Activated CD8-positive, alpha-beta memory T cell treated with anti-CD3 and anti-CD28 coated beads, Interleukin-2, amount 50 U/mL, for 1 hour (primary cell): ENCODE data around the gene LIMK2.
"Not testable (repeated sequence)": the region's sequence is repeated elsewhere in the genome, so short reads cannot be mapped to it uniquely, and the experiment has no call there.

Experiments
- DNase-seq: peaks from one replicate; pipeline ENCODE4 v3.0.0-alpha.2; 2020; ENCODE audit errors: extremely low read depth

Gene LIMK2

GRCh38 chr22:31211482-31211861, 626 bp upstream of the LIMK2 start:
- DNase-seq = no peak

DNA sequence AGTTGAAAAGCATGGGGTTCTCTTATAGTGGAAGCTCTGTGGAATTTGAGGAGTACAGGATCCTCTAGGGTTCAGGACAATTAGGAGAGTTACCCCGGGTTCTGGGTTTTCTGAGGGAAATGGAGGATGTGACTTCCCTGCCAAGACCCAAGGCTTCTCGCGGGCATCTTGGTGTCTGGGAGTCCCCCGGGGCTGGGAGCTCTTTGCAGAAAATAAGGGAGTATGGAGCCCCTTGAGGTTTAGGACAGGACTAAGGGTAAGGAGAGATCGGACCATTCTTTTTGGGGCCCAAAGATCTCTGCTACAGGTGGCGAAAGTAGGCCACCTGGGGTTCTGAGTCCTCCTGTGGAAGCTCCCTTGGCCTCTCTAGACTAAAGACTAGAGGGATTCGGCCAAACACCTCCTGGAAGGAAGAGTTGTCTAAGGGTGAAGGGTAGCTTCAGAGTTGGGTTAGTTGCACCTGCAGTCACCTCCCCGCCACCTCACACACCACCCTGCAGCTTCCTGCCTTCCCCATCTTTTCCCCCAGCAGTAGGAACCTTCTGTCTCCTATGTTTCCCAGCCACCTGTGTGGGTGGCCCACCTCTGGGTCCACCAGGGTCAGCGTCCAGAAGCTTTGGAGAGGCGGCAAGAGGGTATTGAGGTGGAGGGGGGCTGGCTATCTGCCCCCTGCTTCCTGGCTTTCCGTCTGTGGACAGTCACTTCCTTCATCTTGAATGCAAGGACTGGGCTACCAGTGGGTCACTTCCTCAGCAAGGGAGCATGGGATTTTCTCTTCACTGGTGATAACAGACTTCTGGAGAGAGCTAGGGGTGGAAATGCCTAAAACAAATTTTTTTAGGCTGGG, 908 bp downstream of the LIMK2 start:
- no peak for DNase-seq

- no peak for DNase-seq
Measured at GRCh38 chr22:31215018-31215535, 3.0 kb downstream of the LIMK2 start.

GRCh38 chr22:31218565-31219262, 6.6 kb downstream of the LIMK2 start:
- no peak for DNase-seq

DNA sequence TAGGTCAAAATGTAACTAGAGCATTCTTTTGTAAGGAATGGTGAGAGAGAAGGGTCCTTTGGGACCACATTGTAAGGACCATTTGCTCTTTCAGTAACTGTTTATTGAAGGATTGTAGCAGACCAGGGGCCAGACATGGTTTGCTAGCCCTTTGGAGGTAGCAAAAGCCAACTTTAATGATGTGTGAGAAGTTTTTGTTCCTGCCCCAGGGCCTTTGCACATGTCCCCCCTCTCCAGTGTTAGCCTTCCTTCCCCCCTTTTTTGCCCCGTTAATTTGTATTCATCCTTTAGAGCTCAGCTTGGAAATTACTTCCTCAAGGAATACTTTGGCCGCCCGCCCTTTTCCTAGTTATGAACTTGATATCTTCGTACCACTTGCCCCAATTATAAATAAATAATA, 9.0 kb downstream of the LIMK2 start:
- no peak for DNase-seq

GRCh38 chr22:31222736-31223135, 10.6 kb downstream of the LIMK2 start:
- DNase-seq = no peak

GRCh38 chr22:31223786-31224191, 11.7 kb downstream of the LIMK2 start:
- no peak for DNase-seq

DNA sequence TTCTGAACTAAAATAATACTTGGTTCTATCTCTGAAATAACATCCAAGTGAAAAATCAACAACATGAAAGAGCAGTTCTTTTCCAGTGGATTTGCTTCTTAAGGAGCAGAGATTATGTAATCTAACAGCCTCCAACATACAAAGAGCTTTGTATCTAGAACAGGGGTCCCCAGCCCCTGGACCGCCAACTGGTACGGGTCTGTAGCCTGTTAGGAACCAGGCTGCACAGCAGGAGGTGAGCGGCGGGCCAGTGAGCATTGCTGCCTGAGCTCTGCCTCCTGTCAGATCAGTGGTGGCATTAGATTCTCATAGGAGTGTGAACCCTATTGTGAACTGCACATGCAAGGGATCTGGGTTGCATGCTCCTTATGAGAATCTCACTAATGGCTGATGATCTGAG, 12.6 kb downstream of the LIMK2 start:
- not testable (repeated sequence) for DNase-seq

- DNase-seq = no peak
Measured at GRCh38 chr22:31227186-31227585, 15.1 kb downstream of the LIMK2 start.

DNA sequence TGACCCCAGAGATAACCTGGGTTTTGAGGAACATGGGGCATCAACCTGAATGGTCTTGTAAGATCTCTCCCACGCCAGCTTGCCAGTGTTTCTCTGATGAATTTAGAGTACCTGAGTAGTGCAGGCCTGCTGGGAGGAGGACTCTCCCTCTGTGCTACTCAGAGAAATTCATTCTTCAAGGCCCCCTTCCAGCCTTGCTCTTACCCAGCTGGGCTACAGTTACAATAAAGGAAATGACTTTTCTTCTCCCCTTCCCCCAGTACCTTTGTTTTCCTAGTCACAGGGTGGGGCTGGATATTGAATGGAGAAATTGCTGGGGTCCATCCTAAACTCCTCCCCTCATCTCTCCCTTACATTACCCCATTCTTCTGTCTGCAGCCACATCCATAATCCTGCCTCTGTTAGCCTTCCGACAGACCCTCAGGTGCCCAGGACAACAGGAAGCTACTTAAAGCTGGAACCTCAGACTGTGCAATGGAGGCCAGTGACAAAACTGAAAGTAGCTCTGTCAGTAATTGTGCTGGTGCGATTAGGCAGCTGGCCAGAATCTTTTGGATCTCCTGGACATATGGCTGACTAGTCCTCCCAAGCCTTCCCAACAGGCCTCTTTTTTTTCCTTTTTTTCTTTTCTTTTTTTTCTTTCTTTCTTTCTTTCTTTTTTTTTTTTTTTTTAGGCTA, 17.4 kb downstream of the LIMK2 start:
- no peak for DNase-seq

- no peak for DNase-seq
Measured at GRCh38 chr22:31230155-31230870, 18.2 kb downstream of the LIMK2 start.

- DNase-seq = peak; percentile 9
Measured at GRCh38 chr22:31230871-31231621, 18.9 kb downstream of the LIMK2 start.

DNA sequence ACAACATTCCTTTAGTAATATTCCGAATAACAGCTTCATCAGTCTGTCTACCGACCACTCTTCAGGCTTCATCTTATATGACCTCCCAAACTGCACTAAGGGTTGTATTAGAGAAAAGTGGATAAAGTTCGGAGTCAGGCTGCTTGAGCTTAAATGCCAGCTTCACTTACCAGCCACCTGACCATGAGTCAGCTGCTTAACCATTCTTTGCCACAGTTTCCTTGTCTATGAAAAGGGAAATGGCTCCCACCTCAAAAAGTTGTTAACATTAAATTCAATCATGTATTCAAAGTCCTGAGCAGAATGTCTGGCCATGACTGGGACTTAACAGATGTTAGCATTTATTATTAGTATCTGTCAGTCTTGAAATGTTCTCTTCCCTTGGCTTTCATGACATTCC, 20.9 kb downstream of the LIMK2 start:
- no peak for DNase-seq

GRCh38 chr22:31235081-31235480, 23.0 kb downstream of the LIMK2 start:
- DNase-seq = no peak

GRCh38 chr22:31236044-31236443, 23.9 kb downstream of the LIMK2 start:
- DNase-seq = not testable (repeated sequence)

DNA sequence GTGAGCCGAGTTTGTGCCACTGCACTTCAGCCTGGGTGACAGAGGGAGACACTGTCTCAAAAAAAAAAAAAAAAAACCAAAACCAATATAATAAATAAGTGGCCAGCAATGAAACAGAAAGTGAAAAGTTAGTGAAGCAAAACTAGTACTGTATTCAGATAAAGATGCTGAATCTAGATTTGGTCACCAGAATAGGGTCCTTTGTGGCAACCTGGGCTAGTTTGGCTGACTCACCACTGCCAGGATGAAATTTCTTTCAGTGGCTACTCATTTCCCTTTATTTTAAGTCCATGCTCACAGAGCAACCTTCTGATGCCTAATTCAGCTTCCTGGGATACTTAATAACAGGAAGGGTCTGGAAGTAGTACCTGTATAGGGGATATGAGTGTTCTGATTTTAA, 26.0 kb downstream of the LIMK2 start:
- no peak for DNase-seq

DNA sequence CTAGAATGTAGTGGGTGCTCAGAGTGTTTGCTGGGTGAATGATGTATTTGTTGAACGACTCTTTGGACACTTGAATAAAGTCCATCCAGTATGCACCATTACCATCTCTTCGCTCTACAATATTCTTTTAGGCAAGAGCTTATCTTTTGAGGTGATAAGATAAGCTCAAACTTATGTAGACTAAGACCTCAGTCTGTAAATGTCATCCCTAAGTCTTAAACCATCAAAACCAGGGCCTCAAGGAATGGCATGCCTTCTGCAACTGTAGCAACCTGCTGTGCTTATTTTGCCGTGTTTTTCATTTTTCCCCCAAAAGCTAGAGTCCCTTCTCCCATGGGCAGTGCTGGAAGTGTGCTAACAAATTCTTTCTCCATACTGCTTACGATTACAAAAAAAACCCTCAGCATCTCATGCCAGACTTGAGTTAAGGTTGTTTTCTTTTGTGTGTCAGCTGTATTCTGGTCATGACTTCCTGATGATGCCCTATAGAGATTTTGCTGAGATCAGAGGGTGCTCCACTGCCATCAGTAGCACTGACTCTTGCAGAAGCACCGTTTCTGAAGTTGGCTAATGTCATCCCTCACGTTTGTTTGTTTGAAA, 27.8 kb downstream of the LIMK2 start:
- no peak for DNase-seq

DNA sequence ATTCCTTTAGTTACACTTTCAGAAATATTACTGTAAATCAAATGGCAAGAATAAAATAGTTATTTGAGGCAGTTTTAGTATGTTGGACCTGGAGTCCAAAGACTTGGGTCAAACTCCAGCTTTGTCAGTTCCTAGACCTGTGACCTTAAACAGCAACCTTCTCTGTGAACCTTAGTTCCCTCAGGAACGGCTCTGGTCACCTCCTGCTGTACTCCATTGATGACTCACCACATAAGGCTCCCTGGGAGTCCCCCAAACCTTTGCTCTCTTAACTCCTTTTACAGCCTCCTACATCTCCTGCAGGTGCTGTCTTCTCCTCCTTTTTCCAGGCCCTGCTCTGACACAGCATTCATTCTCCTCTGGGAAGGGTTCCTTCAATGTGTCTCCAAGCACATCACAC, 29.1 kb downstream of the LIMK2 start:
- DNase-seq = no peak

GRCh38 chr22:31241936-31242335, 29.8 kb downstream of the LIMK2 start:
- no peak for DNase-seq

DNA sequence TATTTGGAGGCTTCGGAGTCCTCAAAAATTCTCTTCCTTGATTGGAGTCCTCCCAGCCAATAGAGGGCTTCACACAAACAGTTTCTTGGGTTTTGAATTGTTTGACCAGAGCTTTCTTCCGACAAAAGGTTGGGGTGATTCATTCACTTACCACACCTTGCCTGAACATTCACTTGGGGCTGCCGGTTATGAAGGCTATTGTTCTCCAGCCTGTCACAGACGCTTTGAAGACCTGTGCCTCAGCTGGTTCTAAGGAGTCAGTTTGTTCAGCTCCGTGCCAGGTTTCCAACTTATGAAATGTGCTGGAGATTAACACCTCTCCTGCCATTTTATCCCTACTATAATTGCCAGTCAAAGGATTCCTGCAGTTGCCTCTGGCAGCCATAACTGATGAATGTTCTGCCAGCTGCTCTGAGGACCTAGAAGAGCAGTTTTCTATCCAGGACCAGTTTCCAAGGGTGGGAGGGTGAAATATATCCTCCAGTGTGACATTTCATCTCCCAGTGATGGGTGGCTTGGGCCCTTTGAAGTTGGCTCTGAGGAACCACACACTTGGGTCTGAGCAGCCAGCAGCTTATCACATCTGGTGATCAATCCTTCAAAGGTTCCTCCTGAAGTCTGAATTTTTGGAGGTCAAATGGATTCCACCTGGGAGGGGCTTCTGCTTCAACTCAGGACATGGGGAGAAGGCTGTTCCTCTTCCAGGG, 31.4 kb downstream of the LIMK2 start:
- DNase-seq = no peak
